CD4-positive, alpha-beta T cell treated with Interleukin-1 beta for 1 hour (primary cell): Measurements from ENCODE around the gene RALA.
"Not testable (repeated sequence)": the region's sequence is repeated elsewhere in the genome, so short reads cannot be mapped to it uniquely, and the experiment has no call there.

Experiments
- DNase-seq, 2 donors: peaks; one replicate each; pipeline ENCODE4 v3.0.0-alpha.2; 2020 to 2022

Gene RALA

GRCh38 chr7:39688611-39689480 lies 65.5 kb downstream of the RALA start:
- DNase-seq, result no peak

GRCh38 chr7:39691821-39692220 lies 68.4 kb downstream of the RALA start:
- no peak for DNase-seq

GRCh38 chr7:39693086-39693485 lies 69.7 kb downstream of the RALA start:
- not testable (repeated sequence) for DNase-seq

- DNase-seq, result no peak
Measured at GRCh38 chr7:39693812-39694211, 70.4 kb downstream of the RALA start.

GRCh38 chr7:39695852-39696586 lies 72.6 kb downstream of the RALA start:
- DNase-seq, result no peak

GRCh38 chr7:39696631-39697030 lies 73.3 kb downstream of the RALA start:
- no peak for DNase-seq

GRCh38 chr7:39697483-39697882 lies 74.1 kb downstream of the RALA start:
- DNase-seq, result no peak

- no peak for DNase-seq
Measured at GRCh38 chr7:39700165-39700564, 76.8 kb downstream of the RALA start.

GRCh38 chr7:39700932-39701331 lies 77.6 kb downstream of the RALA start:
- DNase-seq, result peak in 1 of 2 donors; percentile 42

- DNase-seq, result no peak
Measured at GRCh38 chr7:39702133-39702532, 78.8 kb downstream of the RALA start.

- no peak for DNase-seq
Measured at GRCh38 chr7:39703144-39703543, 79.8 kb downstream of the RALA start.

- DNase-seq, result no peak
Measured at GRCh38 chr7:39709029-39709428, 85.7 kb downstream of the RALA start.

- no peak for DNase-seq
Measured at GRCh38 chr7:39709768-39710311, 86.5 kb downstream of the RALA start.

- no peak for DNase-seq
Measured at GRCh38 chr7:39712751-39713150, 89.4 kb downstream of the RALA start.

- no peak for DNase-seq
Measured at GRCh38 chr7:39714447-39715091, 91.2 kb downstream of the RALA start.

- DNase-seq, result no peak
Measured at GRCh38 chr7:39720586-39720985, 97.2 kb downstream of the RALA start.

GRCh38 chr7:39721345-39721744 lies 98.0 kb downstream of the RALA start:
- no peak for DNase-seq

GRCh38 chr7:39721919-39722597 lies 98.7 kb downstream of the RALA start:
- no peak for DNase-seq

- no peak for DNase-seq
Measured at GRCh38 chr7:39727231-39728012, 104.0 kb downstream of the RALA start.

GRCh38 chr7:39732837-39733804 lies 109.7 kb downstream of the RALA start:
- DNase-seq, result peak; percentile 95 to 97
